Erythroblast (primary cell): Measurements from ENCODE around the gene TM7SF3.

ENCODE experiments used
- GATA1 ChIP-seq: IDR thresholded peaks from 2 replicates; pipeline ENCODE4 v1.6.1; 2011; ENCODE audit warnings: low read depth, mild to moderate bottlenecking, control low read depth, low read length, moderate library complexity
- POLR2A ChIP-seq: IDR thresholded peaks from 2 replicates; pipeline ENCODE4 v1.6.1; 2011; ENCODE audit warnings: mild to moderate bottlenecking, low read length

DNA sequence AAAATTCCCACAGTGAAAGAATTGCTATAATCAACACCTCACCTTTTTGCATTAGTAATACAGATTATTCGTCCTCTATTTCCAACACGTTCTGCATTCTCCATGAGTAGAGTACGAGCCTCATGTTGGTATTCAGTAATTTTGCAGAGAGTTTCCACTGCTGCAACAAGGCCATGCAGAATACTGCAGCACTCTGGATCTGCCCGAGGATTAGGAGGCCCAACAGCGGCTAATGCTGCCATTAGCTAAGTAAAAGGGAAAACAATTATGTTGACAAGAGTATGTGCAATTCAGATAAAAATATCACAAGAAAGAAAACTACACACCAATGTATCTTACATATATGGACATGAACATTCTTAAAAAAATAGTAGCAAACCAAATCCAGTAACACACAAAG, 85.5 kb downstream of the TM7SF3 start:
- TF ChIP-seq POLR2A (no peak), GATA1 (no peak)
